Activated T-helper 9 cell treated with anti-CD3 and anti-CD28 coated beads, Interleukin-2, amount 50 U/mL, for 16 hours (primary cell): Measurements from ENCODE around the gene PCDHAC2.

ENCODE experiments used
- DNase-seq: peaks from one replicate; pipeline ENCODE4 v3.0.0-alpha.2; 2020; ENCODE audit warnings: low read depth

Gene PCDHAC2

DNA sequence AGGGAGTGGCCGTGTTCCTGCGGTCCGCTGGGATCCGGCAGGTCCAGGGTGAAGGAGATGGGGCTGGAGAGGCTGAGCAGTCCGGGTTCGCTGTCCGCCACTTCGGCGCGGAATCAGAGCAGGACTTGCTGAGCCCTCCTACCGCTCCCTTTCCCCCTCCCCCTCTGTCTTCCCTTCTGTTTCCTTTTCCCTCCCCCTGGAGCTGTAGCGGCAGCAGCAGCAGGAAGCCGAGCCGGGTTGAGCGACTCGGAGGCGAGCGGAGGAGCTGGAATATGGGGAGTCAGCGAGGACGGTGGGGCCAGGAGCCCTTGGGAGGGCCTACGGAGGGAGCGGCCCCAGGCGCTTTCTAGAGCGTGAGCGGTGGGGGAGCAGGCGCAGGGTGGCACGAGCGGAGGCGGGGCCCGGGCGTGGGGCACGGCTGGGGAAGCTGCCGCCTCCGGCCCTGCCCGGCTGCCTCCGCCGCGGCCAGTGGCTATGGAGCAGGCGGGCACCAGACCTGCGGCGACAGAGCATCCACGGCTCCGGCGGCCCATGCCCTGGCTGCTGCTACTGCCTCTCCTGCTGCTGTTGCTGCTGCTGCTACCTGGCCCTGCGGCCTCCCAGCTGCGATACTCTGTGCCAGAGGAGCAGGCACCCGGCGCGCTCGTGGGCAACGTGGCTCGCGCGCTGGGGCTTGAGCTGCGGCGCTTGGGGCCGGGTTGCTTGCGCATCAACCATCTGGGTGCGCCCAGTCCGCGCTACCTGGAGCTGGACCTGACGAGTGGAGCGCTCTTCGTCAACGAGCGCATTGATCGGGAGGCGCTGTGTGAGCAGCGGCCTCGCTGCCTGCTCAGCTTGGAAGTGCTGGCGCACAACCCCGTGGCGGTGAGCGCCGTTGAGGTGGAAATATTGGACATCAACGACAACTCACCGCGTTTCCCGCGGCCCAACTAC, at the start of gene PCDHAC2:
PCDHAC2 (plus strand) TSS at position 184 of the 933 bp plus-strand sequence; CDS start at position 475, 291 bp downstream.
- no peak for DNase-seq

GRCh38 chr5:140923601-140924000, 42.7 kb upstream of the PCDHAC2 start:
- DNase-seq: no peak

GRCh38 chr5:140925806-140926442, 40.4 kb upstream of the PCDHAC2 start, which contains the start of gene PCDHAC1:
Gene PCDHAC1, plus strand, starts transcription at chr5:140926299. Its CDS starts 594 bp downstream, at chr5:140926893.
- DNase-seq: no peak

DNA sequence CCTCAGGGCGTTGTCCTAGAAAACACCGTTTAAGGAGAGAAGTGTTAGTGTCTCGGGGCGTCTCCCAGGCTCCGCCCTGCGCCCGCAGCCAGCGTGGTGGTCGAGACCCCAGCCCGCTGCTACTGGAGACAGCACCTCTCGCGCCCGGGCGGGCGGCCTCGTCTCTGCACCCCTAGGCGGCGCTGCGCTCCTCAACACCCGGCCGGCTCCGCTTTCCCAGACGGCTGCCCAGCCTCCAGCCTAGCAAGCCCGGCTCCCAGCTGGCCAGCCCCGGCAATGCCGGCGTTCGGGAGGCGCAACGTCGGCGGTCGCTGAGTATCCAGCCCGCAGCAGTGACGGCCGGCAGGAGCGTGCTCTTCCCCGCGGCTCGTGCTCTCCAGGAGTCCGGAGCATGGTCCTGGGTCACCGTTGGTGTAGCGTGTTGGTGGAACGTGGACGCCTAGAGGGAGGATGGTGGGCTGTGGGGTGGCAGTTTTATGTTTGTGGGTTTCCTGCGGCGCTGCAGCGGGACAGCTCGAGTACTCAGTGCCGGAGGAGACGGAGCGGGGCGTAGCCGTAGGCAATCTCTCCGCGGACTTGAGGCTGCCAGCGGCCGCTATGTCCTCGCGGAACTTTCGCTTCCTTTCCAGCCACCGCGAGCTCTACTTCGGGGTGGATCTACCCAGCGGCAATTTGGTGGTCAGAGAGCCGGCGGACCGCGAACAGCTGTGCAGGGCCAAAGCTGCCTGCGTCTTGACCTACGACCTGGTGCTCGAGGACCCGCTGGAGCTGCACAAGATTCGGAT, 39.6 kb upstream of the PCDHAC2 start:
- no peak for DNase-seq

- no peak for DNase-seq
These were observed 39.1 kb upstream of the PCDHAC2 start for GRCh38 chr5:140927228-140927573.

GRCh38 chr5:140934964-140935606, 31.2 kb upstream of the PCDHAC2 start:
- DNase-seq: no peak

- no peak for DNase-seq
These were observed 19.7 kb upstream of the PCDHAC2 start for GRCh38 chr5:140946578-140946977.

DNA sequence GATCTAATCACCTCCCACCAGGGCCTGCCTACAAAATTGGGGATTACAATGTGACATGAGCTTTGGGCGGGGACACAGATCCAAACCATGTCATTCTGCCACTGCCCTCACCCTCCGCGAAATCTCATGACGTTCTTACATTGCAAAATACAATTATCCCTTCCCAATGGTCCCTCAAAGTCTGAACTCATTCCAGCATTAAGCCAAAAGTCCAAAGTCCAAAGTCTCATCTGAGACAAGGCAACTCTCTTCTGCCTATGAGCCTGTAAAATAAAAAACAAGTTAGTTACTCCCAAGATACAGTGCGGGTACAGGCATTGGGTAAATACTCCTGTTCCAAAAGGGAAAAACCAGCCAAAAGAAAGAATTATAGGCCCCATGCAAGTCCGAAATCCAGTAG, 14.6 kb upstream of the PCDHAC2 start:
- no peak for DNase-seq

- no peak for DNase-seq
These were observed 13.0 kb upstream of the PCDHAC2 start for GRCh38 chr5:140953234-140953633.

DNA sequence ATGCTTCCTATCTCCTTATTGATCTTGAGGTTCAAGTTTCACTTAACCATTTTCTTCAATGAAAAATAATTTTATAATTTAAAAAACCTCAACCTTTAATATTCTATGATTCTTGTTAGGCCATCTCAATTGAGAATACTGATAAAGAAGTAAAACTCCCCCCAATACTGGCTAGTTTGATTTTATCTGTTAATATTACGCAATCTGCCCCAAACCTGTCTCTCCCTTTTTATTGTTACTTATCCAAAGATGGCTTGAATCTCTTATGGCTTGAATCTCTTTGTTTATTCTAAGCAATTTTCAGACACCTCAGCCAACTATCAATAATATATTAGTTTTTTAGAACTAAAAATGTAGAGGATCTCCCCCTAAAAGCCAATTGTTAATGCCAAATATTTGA, 4.1 kb upstream of the PCDHAC2 start:
- no peak for DNase-seq

DNA sequence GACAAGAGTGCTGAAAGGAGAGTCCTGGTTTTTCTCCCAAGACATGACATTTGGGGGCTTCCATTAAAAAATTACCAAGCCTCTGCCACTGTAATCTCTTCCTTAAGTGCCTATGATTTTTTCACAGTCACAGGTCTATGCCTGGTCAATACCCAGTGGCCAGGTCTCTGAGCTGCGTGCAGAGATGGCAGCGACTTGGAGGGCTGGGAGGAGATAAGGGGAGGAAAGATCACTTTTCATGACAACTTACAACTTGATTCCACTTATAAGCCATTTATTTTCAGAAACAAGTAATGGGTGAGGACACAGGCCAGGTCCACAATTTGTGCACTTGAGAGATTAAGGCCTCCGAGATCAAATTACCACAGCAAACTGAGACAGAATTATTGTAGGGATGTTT, 1.9 kb upstream of the PCDHAC2 start:
- no peak for DNase-seq

GRCh38 chr5:140965905-140966292, 377 bp upstream of the PCDHAC2 start:
- DNase-seq: no peak

DNA sequence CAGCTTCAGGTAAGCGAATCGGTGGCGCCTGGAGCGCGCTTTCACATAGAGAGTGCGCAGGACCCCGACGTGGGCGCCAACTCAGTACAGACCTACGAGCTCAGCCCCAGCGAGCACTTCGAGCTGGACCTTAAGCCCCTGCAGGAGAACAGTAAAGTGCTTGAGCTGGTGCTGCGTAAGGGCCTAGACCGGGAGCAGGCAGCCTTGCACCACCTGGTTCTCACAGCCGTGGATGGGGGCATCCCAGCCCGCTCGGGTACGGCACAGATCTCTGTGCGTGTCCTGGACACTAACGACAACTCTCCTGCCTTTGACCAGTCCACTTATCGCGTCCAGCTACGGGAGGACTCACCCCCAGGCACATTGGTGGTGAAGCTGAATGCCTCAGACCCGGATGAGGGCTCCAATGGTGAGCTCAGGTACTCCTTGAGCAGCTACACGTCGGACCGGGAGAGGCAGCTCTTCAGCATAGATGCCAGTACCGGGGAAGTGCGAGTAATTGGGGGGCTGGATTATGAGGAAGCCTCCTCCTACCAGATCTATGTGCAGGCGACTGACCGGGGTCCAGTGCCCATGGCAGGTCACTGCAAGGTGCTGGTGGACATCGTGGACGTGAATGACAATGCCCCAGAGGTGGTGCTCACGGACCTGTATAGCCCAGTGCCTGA, 1.1 kb downstream of the PCDHAC2 start:
- no peak for DNase-seq

GRCh38 chr5:140969880-140970279, 3.6 kb downstream of the PCDHAC2 start:
- DNase-seq: no peak

- no peak for DNase-seq
These were observed 7.3 kb downstream of the PCDHAC2 start for GRCh38 chr5:140973550-140973949.

DNA sequence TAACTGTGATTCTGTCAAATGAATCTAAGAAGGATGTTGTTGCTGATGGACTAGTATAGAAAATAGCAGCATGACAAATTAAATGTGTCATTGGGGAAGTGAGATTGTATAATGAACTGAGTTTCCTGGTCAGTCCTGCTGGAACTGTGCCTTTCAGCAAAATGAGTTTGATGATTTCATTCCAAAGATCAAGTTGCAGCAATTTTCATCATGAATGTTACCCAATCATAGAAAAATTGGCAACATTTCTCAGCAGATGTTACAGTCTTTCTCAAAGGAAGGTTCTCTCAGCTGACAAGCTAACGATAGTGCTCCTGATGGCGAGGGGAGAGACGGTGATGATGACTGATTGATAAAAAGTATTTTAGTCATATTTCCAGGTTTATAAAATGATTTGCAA, 10.7 kb downstream of the PCDHAC2 start:
- no peak for DNase-seq

DNA sequence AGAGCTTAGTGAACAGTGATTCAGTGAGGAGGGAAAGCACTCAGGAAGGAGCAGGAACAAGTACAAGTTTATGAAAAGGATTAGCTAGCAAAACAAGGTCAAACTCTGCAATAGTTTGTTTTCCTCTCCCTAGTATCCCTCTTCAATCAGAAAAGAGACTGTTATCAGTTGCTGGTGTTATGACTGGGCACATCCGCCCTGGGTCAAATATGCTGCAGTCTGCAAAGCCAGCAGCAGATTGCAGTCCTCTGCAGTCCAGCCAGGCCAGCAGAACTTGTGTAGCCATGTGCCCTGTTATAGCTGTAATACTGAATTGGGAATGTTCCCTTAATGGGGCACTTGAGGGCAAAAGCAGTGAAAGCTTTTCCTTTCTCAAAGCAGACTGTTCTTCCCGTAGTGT, 12.0 kb downstream of the PCDHAC2 start:
- no peak for DNase-seq

DNA sequence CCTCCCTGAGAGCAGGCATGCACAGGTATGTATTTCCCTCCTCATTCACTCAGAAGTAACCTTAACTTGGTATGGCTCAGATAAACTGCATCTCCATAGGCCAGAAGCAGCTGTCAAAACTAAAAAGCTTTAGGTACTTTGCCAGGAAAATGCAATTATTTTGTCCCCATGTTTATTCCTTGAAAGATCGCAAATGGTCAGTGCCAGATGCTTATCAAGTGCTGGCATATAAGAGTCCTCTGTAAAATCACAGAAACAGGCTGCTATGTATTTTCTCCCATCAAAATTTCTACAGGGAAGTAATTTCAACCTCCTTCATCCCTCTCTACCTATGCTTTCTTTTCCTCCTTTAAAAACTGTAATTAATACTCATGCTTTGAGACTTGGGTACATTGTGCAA, 12.7 kb downstream of the PCDHAC2 start:
- DNase-seq: no peak

- DNase-seq: no peak
These were observed 15.9 kb downstream of the PCDHAC2 start for GRCh38 chr5:140982083-140982716.

GRCh38 chr5:140986117-140986521, 19.8 kb downstream of the PCDHAC2 start:
- DNase-seq: no peak

- DNase-seq: no peak
These were observed 21.8 kb downstream of the PCDHAC2 start for GRCh38 chr5:140988100-140988499.
